ENCODE results near the gene FCAR. TPM values are rescaled to one million over a fixed set of nuclear protein-coding genes. Genes with fewer than 3 reads are reported as not detected.
"Not testable (repeated sequence)": the region's sequence is repeated elsewhere in the genome, so short reads cannot be mapped to it uniquely, and the experiment has no call there.

FCAR gene
- total RNA-seq, 1 experiment from 2014 or later, result not detected

- no peak for DNase-seq (ENCODE audit: low read depth)
- in situ Hi-C loops (cut with HindIII; ENCODE audit: low pct_unique_long_range_greater_than_20kb, low sequenced_read_pairs), result no loop called here
These were observed 47.0 kb downstream of the FCAR start for GRCh38 chr19:54921082-54921481.

- in situ Hi-C loops (cut with HindIII; ENCODE audit: low pct_unique_long_range_greater_than_20kb, low sequenced_read_pairs), result no loop called here
- DNase-seq (ENCODE audit: low read depth), result no peak
These were observed 49.2 kb downstream of the FCAR start for GRCh38 chr19:54923276-54923675.

- in situ Hi-C loops (cut with HindIII; ENCODE audit: low pct_unique_long_range_greater_than_20kb, low sequenced_read_pairs), result no loop called here
- DNase-seq (ENCODE audit: low read depth), result peak; percentile 42
These were observed 54.3 kb downstream of the FCAR start for GRCh38 chr19:54928299-54928698.

- in situ Hi-C loops (cut with HindIII; ENCODE audit: low pct_unique_long_range_greater_than_20kb, low sequenced_read_pairs), result no loop called here
- no peak for DNase-seq (ENCODE audit: low read depth)
These were observed 63.9 kb downstream of the FCAR start for GRCh38 chr19:54937926-54938325.

GRCh38 chr19:54938906-54939305 lies 64.9 kb downstream of the FCAR start:
- no peak for DNase-seq (ENCODE audit: low read depth)
- in situ Hi-C loops (cut with HindIII; ENCODE audit: low pct_unique_long_range_greater_than_20kb, low sequenced_read_pairs), result no loop called here

- in situ Hi-C loops (cut with HindIII; ENCODE audit: low pct_unique_long_range_greater_than_20kb, low sequenced_read_pairs), result not testable (repeated sequence)
These were observed 65.5 kb downstream of the FCAR start for GRCh38 chr19:54939538-54939937.

More at GRCh38 chr19:54939538-54939937, 65.5 kb downstream of the FCAR start:
- DNase-seq (ENCODE audit: low read depth), result not testable (repeated sequence)

Other genes starting within 250 kb of the FCAR start
- not detected in 2 replicates for gene LILRB1, start 243.8 kb upstream of the FCAR start, total RNA-seq (2014; rRNA removed; shearing (Covaris generic); ENCODE audit: low replicate concordance)
- not detected in 2 replicates for gene LILRB4, start 211.2 kb upstream of the FCAR start, total RNA-seq (2014; rRNA removed; shearing (Covaris generic); ENCODE audit: low replicate concordance)
- gene KIR3DL3, start 149.8 kb upstream of the FCAR start, total RNA-seq (2014; rRNA removed; shearing (Covaris generic); ENCODE audit: low replicate concordance), result not detected in 2 replicates
- not detected in 2 replicates for gene KIR2DL3, start 135.7 kb upstream of the FCAR start, total RNA-seq (2014; rRNA removed; shearing (Covaris generic); ENCODE audit: low replicate concordance)
- gene KIR2DL1, start 104.4 kb upstream of the FCAR start, total RNA-seq (2014; rRNA removed; shearing (Covaris generic); ENCODE audit: low replicate concordance), result not detected in 2 replicates
- gene KIR2DL4, start 70.6 kb upstream of the FCAR start, total RNA-seq (2014; rRNA removed; shearing (Covaris generic); ENCODE audit: low replicate concordance), result not detected in 2 replicates
- gene KIR3DL1, start 57.8 kb upstream of the FCAR start, total RNA-seq (2014; rRNA removed; shearing (Covaris generic); ENCODE audit: low replicate concordance), result not detected in 2 replicates
- not detected in 2 replicates for gene KIR2DS4, start 41.6 kb upstream of the FCAR start, total RNA-seq (2014; rRNA removed; shearing (Covaris generic); ENCODE audit: low replicate concordance)
- gene KIR3DL2, start 23.8 kb upstream of the FCAR start, total RNA-seq (2014; rRNA removed; shearing (Covaris generic); ENCODE audit: low replicate concordance), result not detected in 2 replicates
- gene NCR1, start 31.9 kb downstream of the FCAR start, total RNA-seq (2014; rRNA removed; shearing (Covaris generic); ENCODE audit: low replicate concordance), result not detected in 2 replicates
- gene NLRP7, start 73.3 kb downstream of the FCAR start, total RNA-seq (2014; rRNA removed; shearing (Covaris generic); ENCODE audit: low replicate concordance), result not detected in 2 replicates
- gene NLRP2, start 92.1 kb downstream of the FCAR start, total RNA-seq (2014; rRNA removed; shearing (Covaris generic); ENCODE audit: low replicate concordance), result 0.20 and 0.47 TPM in 2 replicates
- not detected in 2 replicates for gene GP6, start 164.0 kb downstream of the FCAR start, total RNA-seq (2014; rRNA removed; shearing (Covaris generic); ENCODE audit: low replicate concordance)
- gene RDH13, start 188.9 kb downstream of the FCAR start, total RNA-seq (2014; rRNA removed; shearing (Covaris generic); ENCODE audit: low replicate concordance), result 58.2 and 62.1 TPM in 2 replicates
- 21.5 and 24.1 TPM in 2 replicates for gene EPS8L1, start 201.6 kb downstream of the FCAR start, total RNA-seq (2014; rRNA removed; shearing (Covaris generic); ENCODE audit: low replicate concordance)
- 40.3 and 63.4 TPM in 2 replicates for gene PPP1R12C, start 243.4 kb downstream of the FCAR start, total RNA-seq (2014; rRNA removed; shearing (Covaris generic); ENCODE audit: low replicate concordance)

Measured in Caki2 (cell line).